GM12878 (cell line): ENCODE data around the gene TRIM8. TPM values are rescaled to one million over a fixed set of nuclear protein-coding genes. Genes with fewer than 3 reads are reported as not detected.

ENCODE experiments used
- ATF7 ChIP-seq: fragments of 450-650 bp; IDR thresholded peaks from 2 replicates; pipeline ENCODE4 v1.6.1; 2016; ENCODE audit warnings: low read depth, mild to moderate bottlenecking
- BCL11A ChIP-seq: IDR thresholded peaks from 2 replicates; pipeline ENCODE4 v1.6.1; 2011; ENCODE audit warnings: low read depth, low read length
- CBFB ChIP-seq: IDR thresholded peaks from 2 replicates; pipeline ENCODE4 v1.6.1; 2016; ENCODE audit warnings: antibody characterized with exemption, low read depth
- CHD1 ChIP-seq: IDR thresholded peaks from 2 replicates; pipeline ENCODE4 v1.6.1; 2012; ENCODE audit warnings: low read depth, low read length, improper control_type of control experiment
- DPF2 ChIP-seq: fragments of 450-650 bp; IDR thresholded peaks from 2 replicates; pipeline ENCODE4 v1.6.1; 2017; ENCODE audit warnings: mild to moderate bottlenecking
- EP300 ChIP-seq, 2 experiments: fragments of 150-350 bp in 1 of 2; IDR thresholded peaks; 2 replicates each; pipeline ENCODE4 v1.6.1; 2011 to 2012; ENCODE audit warnings: low read depth in 2 of 2, low read length in 2 of 2, borderline replicate concordance in 1 of 2, improper control_type of control experiment in 1 of 2, inconsistent platforms in 1 of 2; ENCODE audit not compliant: control insufficient read depth in 1 of 2
- ETV6 ChIP-seq, 2 experiments: fragments of 450-650 bp in 1 of 2; IDR thresholded peaks in 1 of 2; conservative IDR thresholded peaks in 1 of 2; 2 replicates each; pipeline ENCODE4 v1.6.1; 2014; ENCODE audit warnings: antibody characterized with exemption in 1 of 2, borderline replicate concordance in 1 of 2, low read depth in 1 of 2, mild to moderate bottlenecking in 1 of 2, moderate library complexity in 1 of 2
- FOS ChIP-seq: IDR thresholded peaks from 3 replicates; pipeline ENCODE4 v1.6.1; 2011; ENCODE audit warnings: borderline replicate concordance; ENCODE audit not compliant: insufficient read length; ENCODE audit errors: extremely low read depth
- HDGF ChIP-seq: fragments of 450-650 bp; IDR thresholded peaks from 2 replicates; pipeline ENCODE4 v1.6.1; 2016; ENCODE audit warnings: antibody characterized with exemption
- IKZF2 ChIP-seq, 2 experiments: fragments of 450-650 bp; IDR thresholded peaks; 2 replicates each; pipeline ENCODE4 v1.6.1; 2017; ENCODE audit warnings: mild to moderate bottlenecking in 2 of 2, moderate library complexity in 2 of 2
- MAX ChIP-seq: IDR thresholded peaks from 2 replicates; pipeline ENCODE4 v1.6.1; 2012; ENCODE audit warnings: low read depth, low read length, improper control_type of control experiment
- MYB ChIP-seq: fragments of 150-350 bp; IDR thresholded peaks from 2 replicates; pipeline ENCODE4 v1.6.1; 2014; ENCODE audit warnings: mild to moderate bottlenecking, low read depth, low read length, borderline replicate concordance
- MYC ChIP-seq: IDR thresholded peaks from 2 replicates; pipeline ENCODE4 v1.6.1; 2011; ENCODE audit warnings: mild to moderate bottlenecking, low read length, moderate library complexity, inconsistent platforms; ENCODE audit not compliant: insufficient read depth, insufficient replicate concordance, insufficient read length, severe bottlenecking
- NFYA ChIP-seq: IDR thresholded peaks from 2 replicates; pipeline ENCODE4 v1.6.1; 2011; ENCODE audit warnings: low read depth, mild to moderate bottlenecking, low read length, improper control_type of control experiment, borderline replicate concordance
- NR2F1 ChIP-seq: fragments of 450-650 bp; conservative IDR thresholded peaks from 2 replicates; pipeline ENCODE4 v1.6.1; 2017; ENCODE audit warnings: mild to moderate bottlenecking
- PAX8 ChIP-seq: fragments of 450-650 bp; IDR thresholded peaks from 2 replicates; pipeline ENCODE4 v1.6.1; 2017; ENCODE audit warnings: mild to moderate bottlenecking, moderate library complexity
- RELA ChIP-seq: fragments of 450-650 bp; IDR thresholded peaks from 2 replicates; pipeline ENCODE4 v1.8.0; 2014; ENCODE audit warnings: borderline replicate concordance; ENCODE audit not compliant: partially characterized antibody
- SIX5 ChIP-seq: IDR thresholded peaks from 2 replicates; pipeline ENCODE4 v1.6.1; 2011; ENCODE audit warnings: mild to moderate bottlenecking, low read depth, low read length, moderate library complexity; ENCODE audit not compliant: severe bottlenecking
- SUPT20H ChIP-seq: IDR thresholded peaks from 2 replicates; pipeline ENCODE4 v1.6.1; 2011; ENCODE audit warnings: low read depth, mild to moderate bottlenecking, low read length, moderate library complexity, borderline replicate concordance; ENCODE audit not compliant: control insufficient read depth
- TCF12 ChIP-seq: IDR thresholded peaks from 2 replicates; pipeline ENCODE4 v1.6.1; 2011; ENCODE audit warnings: low read depth, mild to moderate bottlenecking, low read length
- TCF3 ChIP-seq: IDR thresholded peaks from 2 replicates; pipeline ENCODE4 v1.6.1; 2012; ENCODE audit warnings: low read depth, mild to moderate bottlenecking, low read length, borderline replicate concordance; ENCODE audit not compliant: insufficient read depth
- YY1 ChIP-seq: IDR thresholded peaks from 2 replicates; pipeline ENCODE4 v1.6.1; 2011; ENCODE audit warnings: low read depth, mild to moderate bottlenecking, low read length
- ZNF687 ChIP-seq: fragments of 450-650 bp; IDR thresholded peaks from 2 replicates; pipeline ENCODE4 v1.6.1; 2017; ENCODE audit warnings: mild to moderate bottlenecking, moderate library complexity
- ZSCAN29 ChIP-seq: fragments of 450-650 bp; IDR thresholded peaks from 2 replicates; pipeline ENCODE4 v1.6.1; 2017; ENCODE audit warnings: mild to moderate bottlenecking, moderate library complexity
- polyA plus RNA-seq, 11 experiments: library from polyadenylated mRNA; depleted of rRNA in 4 of 11; unstranded in 6 of 11; stranded (reverse) in 5 of 11; fragments of >200 nt; fragmentation: Nextera tagmentation in 4 of 11; fragmentation: Illumina TruSeq in 1 of 11; extraction: Ambion mirVana in 4 of 11; extraction: Trizol in 1 of 11; gene quantifications; 1 replicate in 1 of 11; 2 replicates in 10 of 11; pipeline versions ENCODE4 v1.2.1 to v1.2.3, GENCODE V29; 2011 to 2016; ENCODE audit warnings: inconsistent platforms in 2 of 11, missing spikeins in 2 of 11, low read depth in 1 of 11
- total RNA-seq, 4 experiments: library from RNA; depleted of rRNA in 3 of 4; stranded (reverse); fragments of >200 nt in 3 of 4; fragmentation: Illumina TruSeq in 1 of 4; extraction: Trizol in 1 of 4; gene quantifications; 2 replicates each; pipeline versions ENCODE4 v1.2.1 to v1.2.3, GENCODE V29; 2013 to 2021
- TF ChIP-seq, protein P1 (sequence below): fragments of 450-650 bp; IDR thresholded peaks from 2 replicates; pipeline ENCODE4 v1.6.1; 2017; ENCODE audit warnings: low read depth, mild to moderate bottlenecking, moderate library complexity

The TRIM8 gene
- total and polyA plus RNA-seq, 10 of the 15 experiments (the other 5 are each of a cell fraction or from before 2014, with no cell fraction given): 7.9 to 53.2 (median 24.6) TPM

- TF ChIP-seq ETV6 (conservative IDR thresholded peaks at IDR 0.05 in 1 of 2, IDR thresholded peaks at IDR 0.05 in 1 of 2; ENCODE audit: borderline replicate concordance in 1 of 2, low read depth in 1 of 2): no peak
- no peak for TF ChIP-seq FOS
- TF ChIP-seq MYC: no peak
- TF ChIP-seq TCF12: peak; percentile 49; the same call in 1 of the 2 replicates
- TF ChIP-seq HDGF: no peak
- no peak for TF ChIP-seq CBFB
- peak; percentile 49 for TF ChIP-seq ZNF687
- no peak for TF ChIP-seq MAX
- TF ChIP-seq DPF2: peak; percentile 84
- no peak for TF ChIP-seq ZSCAN29
- peak in 1 of 2 experiments; percentile 50; a peak in 2 of 4 replicates for TF ChIP-seq EP300 (IDR thresholded peaks at IDR 0.05; ENCODE audit: borderline replicate concordance in 1 of 2, control insufficient read depth in 1 of 2, low read depth in 2 of 2, low read length in 2 of 2)
- TF ChIP-seq SUPT20H: no peak
- 0 out of 2 replicates have a peak, but pooled peaks have one; percentile 1 for TF ChIP-seq YY1
- no peak for TF ChIP-seq BCL11A
- TF ChIP-seq, protein P1, sequence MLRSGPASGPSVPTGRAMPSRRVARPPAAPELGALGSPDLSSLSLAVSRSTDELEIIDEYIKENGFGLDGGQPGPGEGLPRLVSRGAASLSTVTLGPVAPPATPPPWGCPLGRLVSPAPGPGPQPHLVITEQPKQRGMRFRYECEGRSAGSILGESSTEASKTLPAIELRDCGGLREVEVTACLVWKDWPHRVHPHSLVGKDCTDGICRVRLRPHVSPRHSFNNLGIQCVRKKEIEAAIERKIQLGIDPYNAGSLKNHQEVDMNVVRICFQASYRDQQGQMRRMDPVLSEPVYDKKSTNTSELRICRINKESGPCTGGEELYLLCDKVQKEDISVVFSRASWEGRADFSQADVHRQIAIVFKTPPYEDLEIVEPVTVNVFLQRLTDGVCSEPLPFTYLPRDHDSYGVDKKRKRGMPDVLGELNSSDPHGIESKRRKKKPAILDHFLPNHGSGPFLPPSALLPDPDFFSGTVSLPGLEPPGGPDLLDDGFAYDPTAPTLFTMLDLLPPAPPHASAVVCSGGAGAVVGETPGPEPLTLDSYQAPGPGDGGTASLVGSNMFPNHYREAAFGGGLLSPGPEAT: peak; percentile 54; the same call in 1 of the 2 replicates
- peak; percentile 70 to 75; a peak in 2 of 4 replicates for TF ChIP-seq IKZF2 (IDR thresholded peaks at IDR 0.05)
- TF ChIP-seq PAX8: no peak
- TF ChIP-seq NFYA: no peak
- TF ChIP-seq TCF3: no peak
- TF ChIP-seq MYB: no peak
- 0 out of 2 replicates have a peak, but pooled peaks have one; percentile 17 for TF ChIP-seq ATF7
- TF ChIP-seq SIX5: no peak
- no peak for TF ChIP-seq RELA
- TF ChIP-seq CHD1: no peak
- TF ChIP-seq NR2F1: peak; percentile 17; the same call in 1 of the 2 replicates
Measured at GRCh38 chr10:102650655-102651454, 6.6 kb downstream of the TRIM8 start (continued).
